Smooth muscle cell (in vitro differentiated cells): Measurements from ENCODE around the gene SUDS3. TPM values are rescaled to one million over a fixed set of nuclear protein-coding genes. Genes with fewer than 3 reads are reported as not detected.

Source experiments
- DNase-seq: peaks from one replicate; lab custom pipeline; 2025; ENCODE audit not compliant: unreplicated experiment; lab: John Stamatoyannopoulos, UW
- H2AFZ ChIP-seq: fragments of 200-600 bp; sonication (generic); 2 replicates; pipeline ENCODE4 v1.6.0; 2016; ENCODE audit warnings: antibody characterized with exemption, low read depth, mild to moderate bottlenecking
- H3F3A ChIP-seq: fragments of 200-600 bp; sonication (generic); 2 replicates; pipeline ENCODE4 v1.6.0; 2017; ENCODE audit warnings: antibody characterized with exemption, low read depth
- H3K27ac ChIP-seq: fragments of 200-600 bp; sonication (generic); 2 replicates; pipeline ENCODE4 v1.5.1; 2016; ENCODE audit warnings: low read depth, mild to moderate bottlenecking
- H3K27me3 ChIP-seq: fragments of 200-600 bp; sonication (generic); 2 replicates; pipeline ENCODE4 v1.6.1; 2016; ENCODE audit warnings: low read depth, mild to moderate bottlenecking
- H3K36me3 ChIP-seq: fragments of 200-600 bp; sonication (generic); 2 replicates; pipeline ENCODE4 v1.5.1; 2016; ENCODE audit warnings: low read depth
- H3K4me1 ChIP-seq: fragments of 200-600 bp; sonication (generic); 2 replicates; pipeline ENCODE4 v1.5.1; 2016; ENCODE audit warnings: low read depth
- H3K4me2 ChIP-seq: fragments of 200-600 bp; sonication (generic); 2 replicates; pipeline ENCODE4 v1.6.0; 2016; ENCODE audit warnings: mild to moderate bottlenecking
- H3K4me3 ChIP-seq: fragments of 200-600 bp; sonication (generic); 2 replicates; pipeline ENCODE4 v1.5.1; 2016; ENCODE audit warnings: mild to moderate bottlenecking
- H3K79me2 ChIP-seq: fragments of 200-600 bp; sonication (generic); 2 replicates; pipeline ENCODE4 v1.6.0; 2016; ENCODE audit warnings: low read depth, mild to moderate bottlenecking
- H3K9ac ChIP-seq: fragments of 200-600 bp; sonication (generic); 2 replicates; pipeline ENCODE4 v1.6.0; 2016; ENCODE audit warnings: low read depth
- H3K9me3 ChIP-seq: fragments of 200-600 bp; sonication (generic); replicated peaks from 2 replicates; pipeline ENCODE4 v1.5.1; 2016; ENCODE audit warnings: low read depth
- H4K20me1 ChIP-seq: fragments of 200-600 bp; sonication (generic); 2 replicates; pipeline ENCODE4 v1.6.0; 2016; ENCODE audit warnings: low read depth
- CTCF ChIP-seq: fragments of 200-600 bp; sonication (generic); IDR thresholded peaks from 2 replicates; pipeline ENCODE4 v1.5.1; 2017; ENCODE audit warnings: borderline replicate concordance, mild to moderate bottlenecking, antibody characterized with exemption; ENCODE audit not compliant: insufficient read depth, poor library complexity, severe bottlenecking
- WGBS: methylation state at CpG from one replicate; pipeline ENCODE4 v1.1.7; 2016; ENCODE audit warnings: low lambda C conversion rate; 5-methylcytosine and 5-hydroxymethylcytosine counted together
- polyA plus RNA-seq: library from polyadenylated mRNA; unstranded; fragments of >200 nt; fragmentation: Nextera tagmentation; extraction: Ambion mirVana; gene quantifications from 2 replicates; pipeline ENCODE4 v1.2.1, GENCODE V29; 2016
- total RNA-seq: library from RNA; depleted of rRNA; stranded (reverse); fragments of >200 nt; gene quantifications from 2 replicates; pipeline ENCODE4 v1.2.3, GENCODE V29; 2014

The SUDS3 gene
- total and polyA plus RNA-seq, 2 experiments from 2014 or later, result 11.4 to 58.2 TPM

DNA sequence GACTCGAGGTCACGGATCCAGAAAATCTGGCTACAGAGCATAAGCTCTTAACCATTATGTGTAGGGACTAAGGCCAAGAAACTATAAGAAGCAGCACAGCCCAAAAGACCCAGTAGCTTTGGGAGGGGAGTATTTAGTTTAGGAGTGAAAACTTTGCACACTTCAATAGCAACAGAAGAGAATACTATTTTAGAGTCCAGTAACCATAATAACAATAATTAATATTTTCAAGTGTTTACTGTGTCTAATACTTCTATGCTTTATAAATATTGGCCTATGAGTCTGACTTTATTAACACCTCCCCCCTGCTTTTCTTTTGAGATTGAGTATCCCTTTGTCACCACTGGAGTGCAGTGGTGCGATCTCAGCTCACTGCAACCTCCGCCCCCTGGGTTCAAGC, 82.8 kb downstream of the SUDS3 start:
- no peaks in the 10 kb centered on the region for H3K36me3 ChIP-seq
- H3K9ac ChIP-seq, result no peak overlapping the region
- H3K79me2 ChIP-seq, result no peaks in the 10 kb centered on the region
- no peaks in the 10 kb centered on the region for H4K20me1 ChIP-seq
- peaks cover 2% of the 10 kb centered on the region for H3K9me3 ChIP-seq
- no peaks in the 10 kb centered on the region for H3K4me1 ChIP-seq
- no peak for DNase-seq
- no peak overlapping the region for H3K4me2 ChIP-seq
- no peaks in the 10 kb centered on the region for H3F3A ChIP-seq
- 97% methylated on average over 4 of the region's 4 CpGs for WGBS
- H3K27ac ChIP-seq, result no peak overlapping the region
- no peak for TF ChIP-seq CTCF
- no peaks in the 10 kb centered on the region for H3K27me3 ChIP-seq
- no peak overlapping the region for H3K4me3 ChIP-seq
- H2AFZ ChIP-seq, result no peak overlapping the region

DNA sequence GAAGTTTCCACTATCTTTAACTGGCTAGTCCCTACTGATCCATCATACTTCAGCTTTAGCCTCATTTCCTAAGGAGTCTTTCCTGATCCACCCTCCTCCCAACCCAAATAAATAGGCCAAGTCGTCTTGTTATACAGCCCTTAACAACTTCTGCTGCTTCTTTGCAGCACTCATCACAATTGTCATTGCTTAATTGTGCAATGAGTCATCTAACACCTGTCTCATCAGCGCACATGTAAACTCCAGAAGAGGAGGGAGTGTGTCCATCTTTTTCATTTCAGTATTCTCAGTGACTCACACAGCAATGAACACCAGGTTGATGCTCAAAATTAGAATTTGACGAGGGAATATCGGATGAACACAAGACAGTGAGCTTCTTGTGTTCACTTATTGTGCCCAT, 87.3 kb downstream of the SUDS3 start:
- no peak overlapping the region for H2AFZ ChIP-seq
- no peaks in the 10 kb centered on the region for H3K4me1 ChIP-seq
- H3K4me2 ChIP-seq, result no peak overlapping the region
- peaks cover 2% of the 10 kb centered on the region for H3K9me3 ChIP-seq
- H3K9ac ChIP-seq, result no peak overlapping the region
- no peaks in the 10 kb centered on the region for H3K79me2 ChIP-seq
- no peak overlapping the region for H3K4me3 ChIP-seq
- no peaks in the 10 kb centered on the region for H4K20me1 ChIP-seq
- H3F3A ChIP-seq, result no peaks in the 10 kb centered on the region
- no peak for DNase-seq
- no peaks in the 10 kb centered on the region for H3K27me3 ChIP-seq
- WGBS, result 82% methylated on average over 4 of the region's 4 CpGs
- no peak overlapping the region for H3K27ac ChIP-seq
- H3K36me3 ChIP-seq, result no peaks in the 10 kb centered on the region
- no peak for TF ChIP-seq CTCF

GRCh38 chr12:118465706-118466105, 89.4 kb downstream of the SUDS3 start:
- no peaks in the 10 kb centered on the region for H3K4me1 ChIP-seq
- no peak overlapping the region for H2AFZ ChIP-seq
- no peaks in the 10 kb centered on the region for H3K27me3 ChIP-seq
- no peak for DNase-seq
- H3K79me2 ChIP-seq, result no peaks in the 10 kb centered on the region
- H3K4me2 ChIP-seq, result no peak overlapping the region
- WGBS, result 96% methylated on average over 1 of the region's 1 CpG
- no peak overlapping the region for H3K9ac ChIP-seq
- no peak overlapping the region for H3K4me3 ChIP-seq
- H4K20me1 ChIP-seq, result no peaks in the 10 kb centered on the region
- no peak for TF ChIP-seq CTCF
- no peak overlapping the region for H3K27ac ChIP-seq
- no peaks in the 10 kb centered on the region for H3K36me3 ChIP-seq
- peaks cover 2% of the 10 kb centered on the region for H3K9me3 ChIP-seq
- no peaks in the 10 kb centered on the region for H3F3A ChIP-seq

Other genes with a start within 250 kb of the SUDS3 start
- 106 and 118 TPM in 2 replicates for gene PEBP1, start 240.4 kb upstream of the SUDS3 start, total RNA-seq
- 193 and 199 TPM in 2 replicates for gene PEBP1, start 240.4 kb upstream of the SUDS3 start, polyA plus RNA-seq
- gene TAOK3, start 3.6 kb upstream of the SUDS3 start, total RNA-seq, result 7.1 and 7.3 TPM in 2 replicates
- 7.9 and 18.2 TPM in 2 replicates for gene TAOK3, start 3.6 kb upstream of the SUDS3 start, polyA plus RNA-seq